VCaP (cell line): Measurements from ENCODE around the gene SLC4A9.

Experiments used
- H3K27ac ChIP-seq: fragments of 450-650 bp; 2 replicates; pipeline ENCODE4 v1.5.1; 2017
- TF ChIP-seq, protein P1 (sequence below): fragments of 450-650 bp; conservative IDR thresholded peaks from 2 replicates; pipeline ENCODE4 v1.5.1; 2017; ENCODE audit warnings: mild to moderate bottlenecking, moderate library complexity

SLC4A9 gene

DNA sequence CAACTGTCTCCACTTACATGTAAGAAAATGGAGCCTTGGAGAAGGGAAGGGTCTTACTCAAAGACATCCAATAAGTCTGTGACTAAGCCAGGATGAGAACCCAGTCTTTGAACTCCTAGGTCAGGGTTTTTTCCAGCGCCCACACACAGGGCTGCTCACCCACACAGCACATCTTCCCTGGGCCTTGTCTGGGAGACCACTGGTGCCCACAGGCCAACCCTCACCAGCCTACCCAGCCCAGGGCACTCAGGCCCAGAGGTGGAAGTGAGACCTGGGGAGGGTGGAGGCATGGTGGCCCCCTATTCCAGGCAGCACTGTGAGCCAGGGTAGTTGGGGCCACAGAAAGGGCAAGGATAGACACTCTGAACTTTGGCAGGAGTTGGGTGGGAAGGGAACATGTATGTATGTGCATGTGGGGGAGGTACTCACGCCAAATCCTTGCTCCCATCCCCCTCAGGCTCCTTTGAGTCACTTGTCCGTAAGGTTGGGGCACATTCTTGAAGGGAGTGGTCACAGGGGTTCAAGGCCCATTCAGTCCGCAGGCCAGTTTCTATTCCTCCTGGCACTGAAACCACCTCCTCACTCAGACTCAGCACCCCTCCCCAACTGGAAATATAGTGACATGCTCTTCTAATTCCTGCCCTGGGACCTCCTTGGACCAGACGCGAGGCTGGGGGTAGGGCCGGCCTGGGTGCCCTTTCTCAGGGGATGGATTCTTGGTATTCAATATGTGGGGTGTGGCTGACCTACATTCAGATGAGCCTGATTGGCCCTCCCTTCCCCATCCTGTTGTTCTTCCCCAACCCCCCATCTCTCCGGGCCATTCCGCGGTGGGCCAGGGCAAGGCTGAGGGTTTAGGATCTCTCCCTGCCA lies 2.9 kb upstream of the SLC4A9 start:
- TF ChIP-seq, protein P1, sequence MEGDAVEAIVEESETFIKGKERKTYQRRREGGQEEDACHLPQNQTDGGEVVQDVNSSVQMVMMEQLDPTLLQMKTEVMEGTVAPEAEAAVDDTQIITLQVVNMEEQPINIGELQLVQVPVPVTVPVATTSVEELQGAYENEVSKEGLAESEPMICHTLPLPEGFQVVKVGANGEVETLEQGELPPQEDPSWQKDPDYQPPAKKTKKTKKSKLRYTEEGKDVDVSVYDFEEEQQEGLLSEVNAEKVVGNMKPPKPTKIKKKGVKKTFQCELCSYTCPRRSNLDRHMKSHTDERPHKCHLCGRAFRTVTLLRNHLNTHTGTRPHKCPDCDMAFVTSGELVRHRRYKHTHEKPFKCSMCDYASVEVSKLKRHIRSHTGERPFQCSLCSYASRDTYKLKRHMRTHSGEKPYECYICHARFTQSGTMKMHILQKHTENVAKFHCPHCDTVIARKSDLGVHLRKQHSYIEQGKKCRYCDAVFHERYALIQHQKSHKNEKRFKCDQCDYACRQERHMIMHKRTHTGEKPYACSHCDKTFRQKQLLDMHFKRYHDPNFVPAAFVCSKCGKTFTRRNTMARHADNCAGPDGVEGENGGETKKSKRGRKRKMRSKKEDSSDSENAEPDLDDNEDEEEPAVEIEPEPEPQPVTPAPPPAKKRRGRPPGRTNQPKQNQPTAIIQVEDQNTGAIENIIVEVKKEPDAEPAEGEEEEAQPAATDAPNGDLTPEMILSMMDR: no peak
- no peak overlapping the region for H3K27ac ChIP-seq

DNA sequence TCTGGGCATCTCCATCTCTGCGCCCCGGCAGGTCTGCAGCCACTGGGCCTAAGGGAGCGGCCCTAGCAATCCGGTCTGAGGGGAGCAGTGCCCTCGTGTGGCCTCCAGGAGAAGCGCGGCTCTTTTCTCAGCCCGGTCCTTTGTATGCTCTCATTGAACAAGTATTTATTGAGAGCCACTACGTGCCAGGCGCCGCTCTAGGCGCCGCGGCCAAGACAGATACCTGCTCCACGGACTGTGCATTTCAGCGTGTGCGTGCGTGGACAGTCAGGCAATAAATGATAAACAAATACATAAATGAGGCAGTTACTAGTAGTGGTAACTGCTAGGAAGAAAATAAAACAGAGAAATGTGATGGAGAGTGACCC lies 2.3 kb upstream of the SLC4A9 start:
- TF ChIP-seq, protein P1: peak; percentile 95
- H3K27ac ChIP-seq: no peak overlapping the region

DNA sequence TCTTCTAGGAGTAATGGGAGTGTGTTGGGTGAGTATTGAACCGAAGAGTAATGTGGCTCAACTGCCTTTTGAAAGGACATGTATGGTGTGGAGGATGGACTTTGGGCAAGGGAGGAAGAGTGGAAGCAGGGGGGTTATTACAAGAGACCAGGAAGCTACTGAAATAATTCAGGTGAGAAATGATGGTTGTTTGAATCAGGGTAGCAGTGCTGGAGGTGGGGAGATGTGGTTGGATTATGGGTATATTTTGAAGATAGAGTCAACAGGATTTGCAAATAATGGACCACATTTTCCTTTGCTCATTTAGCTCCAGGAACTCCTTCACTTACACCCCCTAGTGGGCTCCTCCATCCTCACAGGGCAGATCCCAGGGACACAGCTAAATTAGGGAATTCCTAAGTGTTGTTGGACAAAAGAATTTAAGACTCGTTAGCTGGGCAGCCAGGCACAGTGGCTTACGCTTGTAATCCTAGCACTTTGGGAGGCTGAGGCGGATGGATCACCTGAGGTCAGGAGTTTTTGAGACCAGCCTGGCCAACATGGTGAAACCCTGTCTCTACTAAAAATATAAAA lies 1.2 kb upstream of the SLC4A9 start:
- TF ChIP-seq, protein P1: peak; percentile 58
- no peak overlapping the region for H3K27ac ChIP-seq

DNA sequence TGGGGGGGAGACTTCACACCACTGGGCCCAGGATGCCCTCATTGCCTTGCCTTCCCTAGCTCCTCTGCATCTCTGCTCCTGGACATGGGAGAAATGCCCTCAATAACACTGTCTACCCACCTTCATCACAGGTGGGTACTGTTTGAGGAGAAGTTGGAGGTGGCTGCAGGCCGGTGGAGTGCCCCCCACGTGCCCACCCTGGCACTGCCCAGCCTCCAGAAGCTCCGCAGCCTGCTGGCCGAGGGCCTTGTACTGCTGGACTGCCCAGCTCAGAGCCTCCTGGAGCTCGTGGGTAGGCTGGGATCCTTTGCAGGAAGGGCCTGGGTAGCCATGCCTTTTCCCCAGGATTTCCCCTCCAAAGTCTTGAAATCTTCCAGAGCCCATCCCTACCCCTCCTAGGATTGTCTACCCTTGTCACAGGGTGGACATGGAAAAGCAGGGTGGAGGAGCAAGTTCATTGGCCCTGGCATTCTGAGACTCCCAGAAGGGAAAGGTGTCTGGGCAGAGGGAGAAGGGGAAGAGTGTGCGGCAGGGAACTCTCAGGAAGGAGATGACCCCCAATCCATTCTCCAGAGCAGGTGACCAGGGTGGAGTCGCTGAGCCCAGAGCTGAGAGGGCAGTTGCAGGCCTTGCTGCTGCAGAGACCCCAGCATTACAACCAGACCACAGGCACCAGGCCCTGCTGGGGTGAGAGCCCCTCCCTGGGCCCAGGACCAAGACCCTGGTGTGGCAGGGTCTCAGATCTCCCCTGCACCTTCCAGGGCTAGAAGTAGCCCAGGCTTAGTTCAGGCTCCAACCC lies 886 bp downstream of the SLC4A9 start:
- TF ChIP-seq, protein P1: no peak
- no peak overlapping the region for H3K27ac ChIP-seq

DNA sequence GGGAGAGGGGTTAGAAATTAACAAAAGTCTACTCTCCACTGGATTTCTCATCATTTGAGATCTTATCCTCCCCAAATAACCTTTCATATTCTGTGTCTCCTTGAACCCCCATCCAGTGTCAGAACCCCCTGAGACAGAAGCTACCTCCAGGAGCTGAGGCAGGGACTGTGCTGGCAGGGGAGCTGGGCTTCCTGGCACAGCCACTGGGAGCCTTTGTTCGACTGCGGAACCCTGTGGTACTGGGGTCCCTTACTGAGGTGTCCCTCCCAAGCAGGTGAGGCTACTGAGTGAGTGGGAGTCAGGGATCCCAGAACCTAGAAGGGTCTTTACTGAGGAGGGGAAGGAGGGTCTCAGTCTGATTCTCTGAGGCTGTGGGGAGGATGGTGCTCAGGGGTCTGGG lies 1.9 kb downstream of the SLC4A9 start:
- TF ChIP-seq, protein P1: no peak
- no peak overlapping the region for H3K27ac ChIP-seq

DNA sequence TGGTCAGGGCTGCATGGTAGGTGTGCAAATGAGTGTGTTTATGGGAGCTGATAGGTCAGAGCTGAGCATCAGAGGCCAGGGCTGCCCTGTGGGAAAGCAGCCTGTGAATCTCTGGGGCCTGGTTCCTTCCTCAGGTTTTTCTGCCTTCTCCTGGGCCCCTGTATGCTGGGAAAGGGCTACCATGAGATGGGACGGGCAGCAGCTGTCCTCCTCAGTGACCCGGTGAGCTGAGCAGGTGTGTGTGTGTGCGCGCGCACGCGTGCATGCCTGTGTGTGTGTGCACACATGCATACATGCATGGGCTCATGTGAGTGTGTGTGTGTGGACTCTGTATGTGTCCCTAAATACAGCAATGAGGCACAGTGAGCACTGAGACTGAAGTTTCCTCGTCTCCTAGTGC lies 2.3 kb downstream of the SLC4A9 start:
- TF ChIP-seq, protein P1: no peak
- no peak overlapping the region for H3K27ac ChIP-seq
